NB4 (cell line): ENCODE measurements around the gene MSL1.

Experiments used
- CTCF ChIP-seq: IDR thresholded peaks from one replicate; pipeline ENCODE4 v1.5.1; 2012; ENCODE audit warnings: low read depth, low read length
- MAX ChIP-seq: IDR thresholded peaks from 2 replicates; pipeline ENCODE4 v1.6.1; 2011; ENCODE audit warnings: low read depth, low read length
- POLR2A ChIP-seq: IDR thresholded peaks from 2 replicates; pipeline ENCODE4 v1.6.1; 2011; ENCODE audit warnings: mild to moderate bottlenecking; ENCODE audit not compliant: insufficient read length; ENCODE audit errors: extremely low read depth

GRCh38 chr17:40179923-40180659, 58.3 kb downstream of the MSL1 start:
- no peak for TF ChIP-seq CTCF
- TF ChIP-seq POLR2A: no peak
- no peak for TF ChIP-seq MAX
